Measurements from ENCODE around the gene TOR1AIP1.

TOR1AIP1 gene

GRCh38 chr1:179867493-179868330 is 14.4 kb upstream of the TOR1AIP1 start:
- TF ChIP-seq, protein P1, sequence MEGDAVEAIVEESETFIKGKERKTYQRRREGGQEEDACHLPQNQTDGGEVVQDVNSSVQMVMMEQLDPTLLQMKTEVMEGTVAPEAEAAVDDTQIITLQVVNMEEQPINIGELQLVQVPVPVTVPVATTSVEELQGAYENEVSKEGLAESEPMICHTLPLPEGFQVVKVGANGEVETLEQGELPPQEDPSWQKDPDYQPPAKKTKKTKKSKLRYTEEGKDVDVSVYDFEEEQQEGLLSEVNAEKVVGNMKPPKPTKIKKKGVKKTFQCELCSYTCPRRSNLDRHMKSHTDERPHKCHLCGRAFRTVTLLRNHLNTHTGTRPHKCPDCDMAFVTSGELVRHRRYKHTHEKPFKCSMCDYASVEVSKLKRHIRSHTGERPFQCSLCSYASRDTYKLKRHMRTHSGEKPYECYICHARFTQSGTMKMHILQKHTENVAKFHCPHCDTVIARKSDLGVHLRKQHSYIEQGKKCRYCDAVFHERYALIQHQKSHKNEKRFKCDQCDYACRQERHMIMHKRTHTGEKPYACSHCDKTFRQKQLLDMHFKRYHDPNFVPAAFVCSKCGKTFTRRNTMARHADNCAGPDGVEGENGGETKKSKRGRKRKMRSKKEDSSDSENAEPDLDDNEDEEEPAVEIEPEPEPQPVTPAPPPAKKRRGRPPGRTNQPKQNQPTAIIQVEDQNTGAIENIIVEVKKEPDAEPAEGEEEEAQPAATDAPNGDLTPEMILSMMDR (IDR thresholded peaks at IDR 0.05; ENCODE audit: low read depth, low read length): peak; percentile 74
- H3K36me3 ChIP-seq: peaks cover 52% of the 10 kb centered on the region
- no peaks in the 10 kb centered on the region for H3K27me3 ChIP-seq (ENCODE audit: insufficient read depth, low read depth, severe bottlenecking)
- no peak overlapping the region for H3K4me3 ChIP-seq (ENCODE audit: low read depth, low read length)
- DNase-seq: peak; percentile 67
- H3K9me3 ChIP-seq (ENCODE audit: severe bottlenecking): no peaks in the 10 kb centered on the region
- H3K27ac ChIP-seq: no peak overlapping the region

DNA sequence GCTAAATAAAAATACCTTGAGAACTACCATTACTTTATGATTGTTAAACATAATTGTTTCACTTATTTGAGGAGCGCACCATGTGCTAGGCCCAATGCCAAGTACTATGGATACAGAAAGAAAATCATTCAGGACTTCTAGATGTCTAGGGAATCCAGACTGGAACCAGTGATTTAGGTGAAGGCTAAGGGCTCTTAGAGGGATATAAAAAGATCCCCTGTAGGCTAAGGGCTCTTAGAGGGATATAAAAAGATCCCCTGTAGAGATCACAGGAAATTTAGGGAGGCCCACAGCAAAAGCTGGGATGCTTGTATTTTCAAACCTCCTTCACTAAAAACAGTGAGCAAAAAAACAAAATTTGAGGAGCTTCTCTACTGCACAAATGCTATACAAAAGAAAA is 11.2 kb upstream of the TOR1AIP1 start:
- Histone ChIP-seq H3K27me3 (ENCODE audit: insufficient read depth, low read depth, severe bottlenecking) (no peaks in the 10 kb centered on the region), H3K36me3 (peaks cover 62% of the 10 kb centered on the region), H3K27ac (no peak overlapping the region), H3K9me3 (ENCODE audit: severe bottlenecking) (no peaks in the 10 kb centered on the region), H3K4me3 (ENCODE audit: low read depth, low read length) (no peak overlapping the region)
- TF ChIP-seq, protein P1 (IDR thresholded peaks at IDR 0.05; ENCODE audit: low read depth, low read length): no peak
- no peak for DNase-seq

GRCh38 chr1:179871940-179872339 is 10.1 kb upstream of the TOR1AIP1 start:
- Histone ChIP-seq H3K36me3 (peaks cover 61% of the 10 kb centered on the region), H3K9me3 (ENCODE audit: severe bottlenecking) (no peaks in the 10 kb centered on the region), H3K27me3 (ENCODE audit: insufficient read depth, low read depth, severe bottlenecking) (no peaks in the 10 kb centered on the region), H3K27ac (no peak overlapping the region), H3K4me3 (ENCODE audit: low read depth, low read length) (no peak overlapping the region)
- TF ChIP-seq, protein P1 (IDR thresholded peaks at IDR 0.05; ENCODE audit: low read depth, low read length): no peak
- no peak for DNase-seq

- DNase-seq: no peak
- no peak overlapping the region for H3K4me3 ChIP-seq (ENCODE audit: low read depth, low read length)
- H3K27ac ChIP-seq: no peak overlapping the region
- TF ChIP-seq, protein P1 (IDR thresholded peaks at IDR 0.05; ENCODE audit: low read depth, low read length): no peak
- H3K9me3 ChIP-seq (ENCODE audit: severe bottlenecking): no peaks in the 10 kb centered on the region
- no peaks in the 10 kb centered on the region for H3K27me3 ChIP-seq (ENCODE audit: insufficient read depth, low read depth, severe bottlenecking)
- peaks cover 55% of the 10 kb centered on the region for H3K36me3 ChIP-seq
Measured at GRCh38 chr1:179872558-179872957, 9.5 kb upstream of the TOR1AIP1 start.

GRCh38 chr1:179873438-179873851 is 8.6 kb upstream of the TOR1AIP1 start:
- TF ChIP-seq, protein P1 (IDR thresholded peaks at IDR 0.05; ENCODE audit: low read depth, low read length): no peak
- Histone ChIP-seq H3K27ac (no peak overlapping the region), H3K27me3 (ENCODE audit: insufficient read depth, low read depth, severe bottlenecking) (no peaks in the 10 kb centered on the region), H3K4me3 (ENCODE audit: low read depth, low read length) (no peak overlapping the region), H3K9me3 (ENCODE audit: severe bottlenecking) (no peaks in the 10 kb centered on the region), H3K36me3 (peaks cover 49% of the 10 kb centered on the region)
- DNase-seq: no peak
